Measurements from ENCODE around the gene FGF11. TPM values are rescaled to one million over a fixed set of nuclear protein-coding genes. Genes with fewer than 3 reads are reported as not detected.

FGF11 gene
- 1 to 10 TPM; 1.5 to 3.3 (median 2.2) TPM for total RNA-seq

- H3K36me3 ChIP-seq: no peaks in the 10 kb centered on the region
- no peaks in the 10 kb centered on the region for H3K9me3 ChIP-seq
- peaks cover 0 to 71% of the 10 kb centered on the region in 2 donors for H3K27me3 ChIP-seq
- TF ChIP-seq CTCF (IDR thresholded peaks at IDR 0.05) (no peak), EP300 (IDR thresholded peaks at IDR 0.05) (no peak), POLR2A (IDR thresholded peaks at IDR 0.05) (no peak)
- H3K4me3 ChIP-seq: peak within 1 kb of the TSS; percentile 8 to 51 (median 28)
- WGBS, 2 donors: 1 to 3% methylated on average over 13 to 23 of the region's 50 CpGs
- peaks cover 0 to 65% (median 36%) of the 10 kb centered on the region in 4 donors for H3K4me1 ChIP-seq
- no peak for DNase-seq (ENCODE audit: low spot score in 2 of 2)
- peak within 1 kb of the TSS in 2 of 4 donors; percentile 25 to 70 for H3K27ac ChIP-seq
Measured at GRCh38 chr17:7439462-7440112, at the start of gene FGF11. FGF11 (plus strand) TSS chr17:7439512; CDS start chr17:7439621, 109 bp downstream.

GRCh38 chr17:7389924-7390910 lies 49.1 kb upstream of the FGF11 start:
- H3K9me3 ChIP-seq: no peaks in the 10 kb centered on the region
- no peak overlapping the region for H3K4me3 ChIP-seq
- H3K27ac ChIP-seq: no peak overlapping the region
- H3K36me3 ChIP-seq: peaks cover 0 to 70% (median 0%) of the 10 kb centered on the region in 3 donors
- peaks cover 0 to 23% (median 13%) of the 10 kb centered on the region in 4 donors for H3K4me1 ChIP-seq
- DNase-seq (ENCODE audit: low spot score in 2 of 2): no peak
- H3K27me3 ChIP-seq: no peaks in the 10 kb centered on the region
- 84 to 89% methylated on average over 19 of the region's 19 CpGs for WGBS, 2 donors
- no peak for TF ChIP-seq CTCF (IDR thresholded peaks at IDR 0.05)
- TF ChIP-seq EP300 (IDR thresholded peaks at IDR 0.05): no peak
- no peak for TF ChIP-seq POLR2A (IDR thresholded peaks at IDR 0.05)

- Histone ChIP-seq H3K27me3 (no peaks in the 10 kb centered on the region), H3K4me1 (peaks cover 0 to 27% (median 15%) of the 10 kb centered on the region in 4 donors), H3K36me3 (peaks cover 0 to 67% (median 0%) of the 10 kb centered on the region in 3 donors), H3K9me3 (no peaks in the 10 kb centered on the region), H3K4me3 (no peak overlapping the region), H3K27ac (peak overlapping the region in 1 of 4 donors; percentile 28)
- TF ChIP-seq EP300 (IDR thresholded peaks at IDR 0.05) (no peak), CTCF (IDR thresholded peaks at IDR 0.05) (no peak), POLR2A (IDR thresholded peaks at IDR 0.05) (no peak)
- 47 to 78% methylated on average over 2 of the region's 2 CpGs for WGBS, 2 donors
- DNase-seq (ENCODE audit: low spot score in 2 of 2): no peak
Measured at GRCh38 chr17:7391307-7391706, 48.0 kb upstream of the FGF11 start.

- 68% methylated on average over 39 to 42 of the region's 42 CpGs for WGBS, 2 donors
- Histone ChIP-seq H3K27ac (peak overlapping the region in 3 of 4 donors; percentile 90 to 96 (median 92)), H3K4me3 (peak overlapping the region; percentile 77 to 95 (median 88)), H3K9me3 (no peaks in the 10 kb centered on the region), H3K36me3 (peaks cover 0 to 51% (median 0%) of the 10 kb centered on the region in 3 donors), H3K4me1 (peaks cover 0 to 27% (median 15%) of the 10 kb centered on the region in 4 donors), H3K27me3 (no peaks in the 10 kb centered on the region)
- no peak for TF ChIP-seq CTCF (IDR thresholded peaks at IDR 0.05)
- no peak for TF ChIP-seq POLR2A (IDR thresholded peaks at IDR 0.05)
- no peak for TF ChIP-seq EP300 (IDR thresholded peaks at IDR 0.05)
- DNase-seq (ENCODE audit: low spot score in 2 of 2): no peak
Measured at GRCh38 chr17:7392696-7393612, 46.4 kb upstream of the FGF11 start.
